GM21825 (cell line): ENCODE measurements around the gene MROH2B.
"Not testable (repeated sequence)": the region's sequence is repeated elsewhere in the genome, so short reads cannot be mapped to it uniquely, and the experiment has no call there.

ENCODE experiments used
- ATAC-seq: cut with Tn5 transposase; IDR thresholded peaks from one replicate; pipeline ENCODE4 v1.9.1; 2021; ENCODE audit warnings: mild to moderate bottlenecking, moderate library complexity; ENCODE audit not compliant: unreplicated experiment

The MROH2B gene

GRCh38 chr5:41032973-41033372 lies 38.2 kb downstream of the MROH2B start:
- ATAC-seq, result no peak

GRCh38 chr5:41022600-41022999 lies 48.5 kb downstream of the MROH2B start:
- not testable (repeated sequence) for ATAC-seq

GRCh38 chr5:41012318-41012717 lies 58.8 kb downstream of the MROH2B start:
- ATAC-seq, result no peak

- no peak for ATAC-seq
These were observed 60.6 kb downstream of the MROH2B start for GRCh38 chr5:41010572-41010971.

- no peak for ATAC-seq
These were observed 61.9 kb downstream of the MROH2B start for GRCh38 chr5:41009232-41009631.

- ATAC-seq, result no peak
These were observed 66.2 kb downstream of the MROH2B start for GRCh38 chr5:41004931-41005330.

GRCh38 chr5:41003670-41004376 lies 67.3 kb downstream of the MROH2B start:
- no peak for ATAC-seq

GRCh38 chr5:40999966-41000365 lies 71.2 kb downstream of the MROH2B start:
- no peak for ATAC-seq

GRCh38 chr5:40999142-40999541 lies 72.0 kb downstream of the MROH2B start:
- ATAC-seq, result no peak

GRCh38 chr5:40995801-40996586 lies 75.1 kb downstream of the MROH2B start:
- ATAC-seq, result no peak

- ATAC-seq, result no peak
These were observed 79.1 kb downstream of the MROH2B start for GRCh38 chr5:40991981-40992559.

- no peak for ATAC-seq
These were observed 79.8 kb downstream of the MROH2B start for GRCh38 chr5:40991168-40991980.

GRCh38 chr5:40988746-40989510 lies 82.2 kb downstream of the MROH2B start:
- no peak for ATAC-seq

GRCh38 chr5:40987349-40987748 lies 83.8 kb downstream of the MROH2B start:
- ATAC-seq, result no peak

- no peak for ATAC-seq
These were observed 84.5 kb downstream of the MROH2B start for GRCh38 chr5:40986666-40987065.

GRCh38 chr5:40985501-40985900 lies 85.6 kb downstream of the MROH2B start:
- no peak for ATAC-seq

- ATAC-seq, result no peak
These were observed 86.3 kb downstream of the MROH2B start for GRCh38 chr5:40984884-40985283.

GRCh38 chr5:40983781-40984180 lies 87.4 kb downstream of the MROH2B start:
- ATAC-seq, result no peak

GRCh38 chr5:40981420-40981819 lies 89.7 kb downstream of the MROH2B start:
- ATAC-seq, result no peak

GRCh38 chr5:40976836-40977235 lies 94.3 kb downstream of the MROH2B start:
- ATAC-seq, result no peak
